Vagina (tissue), 2 donors: ENCODE results near the gene TRIM65. TPM values are rescaled to one million over a fixed set of nuclear protein-coding genes. Genes with fewer than 3 reads are reported as not detected.

Experiments used
- DNase-seq, 2 donors: peaks; one replicate each; pipeline ENCODE4 v3.0.0-alpha.2; 2017; ENCODE audit errors: extremely low spot score in 2 of 2
- H3K27ac ChIP-seq: fragments of 200-600 bp; sonication (generic); one replicate; pipeline ENCODE4 v1.5.1; 2019
- H3K27me3 ChIP-seq: fragments of 200-600 bp; sonication (generic); one replicate; pipeline ENCODE4 v1.5.1; 2019
- H3K36me3 ChIP-seq, 2 donors: fragments of 200-600 bp; sonication (generic); one replicate each; pipeline ENCODE4 v1.5.1; 2017 to 2019
- H3K4me1 ChIP-seq: fragments of 200-600 bp; sonication (generic); one replicate; pipeline ENCODE4 v1.5.1; 2019
- H3K4me3 ChIP-seq, 2 donors: fragments of 200-600 bp; sonication (generic); 1 replicate in 1 of 2; 2 replicates in 1 of 2; pipeline ENCODE4 v1.5.1; 2016 to 2019
- H3K9me3 ChIP-seq: fragments of 200-600 bp; sonication (generic); one replicate; pipeline ENCODE4 v1.5.1; 2019
- CTCF ChIP-seq, 3 experiments: fragments of 450-650 bp in 2 of 3; fragments of 200-600 bp in 1 of 3; sonication (generic) in 1 of 3; IDR thresholded peaks; one replicate each; pipeline ENCODE4 v1.5.1; 2017 to 2019; ENCODE audit warnings: antibody characterized with exemption in 3 of 3, mild to moderate bottlenecking in 2 of 3, moderate library complexity in 2 of 3
- POLR2A ChIP-seq, 2 donors: fragments of 450-650 bp; IDR thresholded peaks; one replicate each; pipeline ENCODE4 v1.6.1; 2017; ENCODE audit warnings: antibody characterized with exemption in 2 of 2, mild to moderate bottlenecking in 2 of 2, moderate library complexity in 2 of 2
- POLR2AphosphoS5 ChIP-seq, 2 donors: sonication (generic); formaldehyde crosslinking; IDR thresholded peaks; one replicate each; pipeline ENCODE4 v1.9.0; 2017; ENCODE audit warnings: antibody characterized with exemption in 2 of 2, mild to moderate bottlenecking in 2 of 2, low read depth in 1 of 2; ENCODE audit not compliant: insufficient read depth in 1 of 2
- intact Hi-C: fragments of 100-400 bp; cut with DNase I; formaldehyde crosslinking; loops from one replicate; pipeline ENCODE4 v1.15.1; 2023
- total RNA-seq: library from RNA; depleted of rRNA; stranded (reverse); fragments of >200 nt; gene quantifications from one replicate; pipeline ENCODE4 v1.2.3, GENCODE V29; 2016

The TRIM65 gene
- total RNA-seq, 1 donor from 2014 or later, result 59.9 TPM

GRCh38 chr17:75898791-75899190 lies 2.0 kb upstream of the TRIM65 start:
- Histone ChIP-seq H3K4me1 (peaks cover 40% of the 10 kb centered on the region), H3K4me3 (no peak overlapping the region), H3K27ac (no peak overlapping the region), H3K36me3 (peaks cover 0 to 35% of the 10 kb centered on the region in 2 donors), H3K9me3 (no peaks in the 10 kb centered on the region), H3K27me3 (no peaks in the 10 kb centered on the region)
- DNase-seq, result no peak
- TF ChIP-seq POLR2A (IDR thresholded peaks at IDR 0.05), result no peak
- no peak for TF ChIP-seq CTCF (IDR thresholded peaks at IDR 0.05)
- TF ChIP-seq POLR2AphosphoS5 (IDR thresholded peaks at IDR 0.05; ENCODE audit: insufficient read depth in 1 of 2, low read depth in 1 of 2), result no peak
- intact Hi-C loops, result no loop called here

GRCh38 chr17:75898065-75898464 lies 1.3 kb upstream of the TRIM65 start:
- Histone ChIP-seq H3K27ac (peak overlapping the region; percentile 94), H3K36me3 (peaks cover 0 to 35% of the 10 kb centered on the region in 2 donors), H3K27me3 (no peaks in the 10 kb centered on the region), H3K4me1 (peaks cover 38% of the 10 kb centered on the region), H3K9me3 (no peaks in the 10 kb centered on the region), H3K4me3 (no peak overlapping the region)
- TF ChIP-seq CTCF (IDR thresholded peaks at IDR 0.05), result no peak
- no peak for TF ChIP-seq POLR2A (IDR thresholded peaks at IDR 0.05)
- no peak for TF ChIP-seq POLR2AphosphoS5 (IDR thresholded peaks at IDR 0.05; ENCODE audit: insufficient read depth in 1 of 2, low read depth in 1 of 2)
- no peak for DNase-seq
- intact Hi-C loops, result no loop called here

GRCh38 chr17:75897160-75898019 lies 639 bp upstream of the TRIM65 start:
- Histone ChIP-seq H3K27me3 (no peaks in the 10 kb centered on the region), H3K4me3 (peak overlapping the region; percentile 59 to 87), H3K9me3 (no peaks in the 10 kb centered on the region), H3K36me3 (peaks cover 0 to 35% of the 10 kb centered on the region in 2 donors), H3K4me1 (peaks cover 42% of the 10 kb centered on the region), H3K27ac (peak overlapping the region; percentile 94)
- DNase-seq, result no peak
- intact Hi-C loops, result no loop called here
- TF ChIP-seq CTCF (IDR thresholded peaks at IDR 0.05) (no peak), POLR2A (IDR thresholded peaks at IDR 0.05) (no peak), POLR2AphosphoS5 (IDR thresholded peaks at IDR 0.05; ENCODE audit: insufficient read depth in 1 of 2, low read depth in 1 of 2) (no peak)

- TF ChIP-seq POLR2AphosphoS5 (IDR thresholded peaks at IDR 0.05; ENCODE audit: insufficient read depth in 1 of 2, low read depth in 1 of 2), result no peak
- peak in 1 of 3 experiments; percentile 10 for TF ChIP-seq CTCF (IDR thresholded peaks at IDR 0.05)
- TF ChIP-seq POLR2A (IDR thresholded peaks at IDR 0.05), result no peak
- Histone ChIP-seq H3K36me3 (peaks cover 2 to 27% of the 10 kb centered on the region in 2 donors), H3K27me3 (no peaks in the 10 kb centered on the region), H3K9me3 (no peaks in the 10 kb centered on the region), H3K27ac (peak overlapping the region; percentile 94), H3K4me3 (peak overlapping the region; percentile 59 to 87), H3K4me1 (peaks cover 50% of the 10 kb centered on the region)
- DNase-seq, result no peak
- intact Hi-C loops, result no loop called here
These were observed 1.2 kb downstream of the TRIM65 start for GRCh38 chr17:75895370-75896155.
